Activated B cell treated with CpG ODN at 0.5 μM for 24 hours (primary cell): ENCODE measurements around the gene TMEM225. TPM values are rescaled to one million over a fixed set of nuclear protein-coding genes. Genes with fewer than 3 reads are reported as not detected.
"Not testable (repeated sequence)": the region's sequence is repeated elsewhere in the genome, so short reads cannot be mapped to it uniquely, and the experiment has no call there.

ENCODE experiments used
- ATAC-seq: fragments of 200-7000 bp; cut with Tn5 transposase; one replicate; pipeline ENCODE4 v1.10.0; 2021; ENCODE audit warnings: low read depth, mild to moderate bottlenecking, moderate library complexity
- CTCF ChIA-PET: fragments of 350-600 bp; sonication (Branson Sonifier 250); formaldehyde crosslinking; loops from one replicate; lab custom pipeline; 2021; ENCODE audit warnings: antibody characterized with exemption; lab: Charles Lee
- POLR2A ChIA-PET: fragments of 350-600 bp; sonication (Branson Sonifier 250); formaldehyde crosslinking; loops from one replicate; lab custom pipeline; 2021; ENCODE audit warnings: antibody characterized with exemption; lab: Charles Lee
- DNase-seq: peaks from one replicate; pipeline ENCODE4 v3.0.0; 2022
- H3K27ac Mint-ChIP-seq: one replicate; pipeline ENCODE4 v1.8.0; 2020; ENCODE audit warnings: mixed read lengths
- H3K27me3 Mint-ChIP-seq: one replicate; pipeline ENCODE4 v1.8.0; 2021; ENCODE audit warnings: mixed read lengths
- H3K36me3 Mint-ChIP-seq: one replicate; pipeline ENCODE4 v1.8.0; 2021; ENCODE audit warnings: low read depth, mixed read lengths
- H3K4me1 Mint-ChIP-seq: one replicate; pipeline ENCODE4 v1.8.0; 2021; ENCODE audit warnings: mixed read lengths
- H3K4me3 Mint-ChIP-seq: one replicate; pipeline ENCODE4 v1.8.0; 2020; ENCODE audit warnings: mild to moderate bottlenecking, mixed read lengths
- H3K9me3 Mint-ChIP-seq: one replicate; pipeline ENCODE4 v1.8.0; 2020; ENCODE audit warnings: mixed read lengths
- CTCF ChIP-seq: fragments of 200-600 bp; IDR thresholded peaks from one replicate; pipeline ENCODE4 v1.8.0; 2022; ENCODE audit warnings: antibody characterized with exemption, mild to moderate bottlenecking
- intact Hi-C: fragments of 100-400 bp; cut with micrococcal nuclease; formaldehyde crosslinking; loops from one replicate; pipeline ENCODE4 v1.15.1; 2024
- total RNA-seq: library from RNA; stranded (reverse); gene quantifications from 2 replicates; pipeline ENCODE4 v1.2.3, GENCODE V29; 2022

Gene TMEM225
- total RNA-seq, 1 donor from 2014 or later: not detected

- Mint-ChIP-seq H3K4me1 (no peaks in the 10 kb centered on the region), H3K27ac (no peak overlapping the region), H3K36me3 (no peaks in the 10 kb centered on the region), H3K9me3 (no peaks in the 10 kb centered on the region), H3K4me3 (no peak overlapping the region), H3K27me3 (peaks cover 2% of the 10 kb centered on the region)
- no peak for TF ChIP-seq CTCF
- ATAC-seq (no peak), DNase-seq (no peak)
- CTCF ChIA-PET: no interaction called here
- POLR2A ChIA-PET: no interaction called here
- intact Hi-C loops: no loop called here
Measured at GRCh38 chr11:123903932-123904331, 18.5 kb upstream of the TMEM225 start.

- Mint-ChIP-seq H3K4me3 (no peak within 1 kb of the TSS), H3K36me3 (no peaks in the 10 kb centered on the region), H3K9me3 (no peaks in the 10 kb centered on the region), H3K27ac (no peak within 1 kb of the TSS), H3K27me3 (peaks cover 2% of the 10 kb centered on the region), H3K4me1 (no peaks in the 10 kb centered on the region)
- no peak for ATAC-seq
- intact Hi-C loops: no loop called here
- ChIA-PET CTCF (no interaction called here), POLR2A (no interaction called here)
- DNase-seq: no peak
- no peak for TF ChIP-seq CTCF
Measured at GRCh38 chr11:123901867-123902266, 16.4 kb upstream of the TMEM225 start, which contains the start of gene OR8D4. Gene OR8D4 (plus strand): TSS chr11:123902167. CDS start chr11:123906432, 4,265 bp downstream.

- POLR2A ChIA-PET: no interaction called here
- intact Hi-C loops: no loop called here
- Mint-ChIP-seq H3K36me3 (no peaks in the 10 kb centered on the region), H3K4me1 (no peaks in the 10 kb centered on the region), H3K9me3 (no peaks in the 10 kb centered on the region), H3K4me3 (no peak overlapping the region), H3K27me3 (peaks cover 5% of the 10 kb centered on the region), H3K27ac (no peak overlapping the region)
- CTCF ChIA-PET: no interaction called here
- no peak for DNase-seq
- no peak for ATAC-seq
- no peak for TF ChIP-seq CTCF
Measured at GRCh38 chr11:123899792-123900191, 14.3 kb upstream of the TMEM225 start.

- Mint-ChIP-seq H3K9me3 (no peaks in the 10 kb centered on the region), H3K4me1 (no peaks in the 10 kb centered on the region), H3K27ac (no peak overlapping the region), H3K27me3 (peaks cover 2% of the 10 kb centered on the region), H3K4me3 (no peak overlapping the region), H3K36me3 (no peaks in the 10 kb centered on the region)
- CTCF ChIA-PET: no interaction called here
- ATAC-seq: no peak
- POLR2A ChIA-PET: no interaction called here
- no peak for DNase-seq
- intact Hi-C loops: no loop called here
- no peak for TF ChIP-seq CTCF
Measured at GRCh38 chr11:123892031-123892430, 6.6 kb upstream of the TMEM225 start.

- TF ChIP-seq CTCF: no peak
- POLR2A ChIA-PET: no interaction called here
- Mint-ChIP-seq H3K27ac (no peak overlapping the region), H3K36me3 (no peaks in the 10 kb centered on the region), H3K4me3 (no peak overlapping the region), H3K27me3 (no peaks in the 10 kb centered on the region), H3K4me1 (no peaks in the 10 kb centered on the region), H3K9me3 (no peaks in the 10 kb centered on the region)
- DNase-seq (no peak), ATAC-seq (no peak)
- intact Hi-C loops: no loop called here
- CTCF ChIA-PET: no interaction called here
Measured at GRCh38 chr11:123880912-123881311, 4.6 kb downstream of the TMEM225 start.

- ATAC-seq, H3K36me3 Mint-ChIP-seq, intact Hi-C loops, H3K4me3 Mint-ChIP-seq, H3K27ac Mint-ChIP-seq, H3K27me3 Mint-ChIP-seq, CTCF ChIA-PET, H3K4me1 Mint-ChIP-seq, DNase-seq, H3K9me3 Mint-ChIP-seq, POLR2A ChIA-PET: not testable (repeated sequence)
Measured at GRCh38 chr11:123867795-123868194, 17.7 kb downstream of the TMEM225 start.

GRCh38 chr11:123865293-123865692 is 20.2 kb downstream of the TMEM225 start:
- H3K27me3 Mint-ChIP-seq, H3K9me3 Mint-ChIP-seq, ATAC-seq, DNase-seq, intact Hi-C loops, H3K36me3 Mint-ChIP-seq, H3K27ac Mint-ChIP-seq, POLR2A ChIA-PET, CTCF ChIA-PET, H3K4me3 Mint-ChIP-seq, H3K4me1 Mint-ChIP-seq: not testable (repeated sequence)
